DOHH2 (cell line): Measurements from ENCODE around the gene BCAP31.

Source experiments
- H3F3A ChIP-seq: fragments of 200-600 bp; sonication (generic), shearing (Covaris generic); 2 replicates; pipeline ENCODE4 v1.6.0; 2016; ENCODE audit warnings: antibody characterized with exemption, mild to moderate bottlenecking; ENCODE audit not compliant: control insufficient read depth, insufficient read depth
- H3K27ac ChIP-seq: fragments of 200-600 bp; sonication (generic); 2 replicates; pipeline ENCODE4 v1.5.1; 2014; ENCODE audit warnings: low read depth, mild to moderate bottlenecking, low read length, moderate library complexity
- H3K27me3 ChIP-seq: fragments of 200-600 bp; sonication (generic); 2 replicates; pipeline ENCODE4 v1.6.1; 2014; ENCODE audit warnings: mild to moderate bottlenecking, low read length, mixed read lengths; ENCODE audit not compliant: control insufficient read depth
- H3K36me3 ChIP-seq: fragments of 200-600 bp; sonication (generic); 2 replicates; pipeline ENCODE4 v1.6.1; 2014; ENCODE audit warnings: mild to moderate bottlenecking, low read length, moderate library complexity, mixed read lengths; ENCODE audit not compliant: control insufficient read depth
- H3K4me1 ChIP-seq: fragments of 200-600 bp; sonication (generic); 2 replicates; pipeline ENCODE4 v1.6.1; 2014; ENCODE audit warnings: mild to moderate bottlenecking, low read length, mixed read lengths; ENCODE audit not compliant: control insufficient read depth
- H3K4me2 ChIP-seq: fragments of 200-600 bp; sonication (generic); 2 replicates; pipeline ENCODE4 v1.6.0; 2014; ENCODE audit warnings: mild to moderate bottlenecking, low read length, moderate library complexity
- H3K4me3 ChIP-seq: fragments of 200-600 bp; sonication (generic); 2 replicates; pipeline ENCODE4 v1.5.1; 2014; ENCODE audit warnings: mild to moderate bottlenecking, low read length, mixed read lengths
- H3K79me2 ChIP-seq: fragments of 200-600 bp; sonication (generic); 2 replicates; pipeline ENCODE4 v1.6.1; 2014; ENCODE audit warnings: mild to moderate bottlenecking, low read length, mixed read lengths; ENCODE audit not compliant: control insufficient read depth
- H3K9me2 ChIP-seq: fragments of 200-600 bp; sonication (generic); replicated peaks from 2 replicates; pipeline ENCODE4 v1.6.1; 2014; ENCODE audit warnings: mild to moderate bottlenecking, low read length, mixed read lengths; ENCODE audit not compliant: control insufficient read depth
- H3K9me3 ChIP-seq: fragments of 200-600 bp; sonication (generic); 2 replicates; pipeline ENCODE4 v1.6.1; 2014; ENCODE audit warnings: antibody characterized with exemption, low read length, mixed read lengths; ENCODE audit not compliant: control insufficient read depth, insufficient read depth
- H4K20me1 ChIP-seq: fragments of 200-600 bp; sonication (generic); 2 replicates; pipeline ENCODE4 v1.6.0; 2014; ENCODE audit warnings: low read depth, mild to moderate bottlenecking, antibody characterized with exemption, low read length, moderate library complexity; ENCODE audit not compliant: control insufficient read depth, insufficient read depth
- EZH2phosphoT487 ChIP-seq: fragments of 200-600 bp; sonication (generic); IDR thresholded peaks from 2 replicates; pipeline ENCODE4 v1.6.1; 2017; ENCODE audit warnings: borderline replicate concordance, mild to moderate bottlenecking, antibody characterized with exemption, low read length, moderate library complexity, mixed read lengths
- TF ChIP-seq, protein P1 (sequence below): fragments of 200-600 bp; sonication (generic); IDR thresholded peaks from one replicate; pipeline ENCODE4 v1.5.1; 2014; ENCODE audit warnings: antibody characterized with exemption, mild to moderate bottlenecking, low read depth, low read length; ENCODE audit not compliant: poor library complexity, severe bottlenecking

BCAP31 gene

DNA sequence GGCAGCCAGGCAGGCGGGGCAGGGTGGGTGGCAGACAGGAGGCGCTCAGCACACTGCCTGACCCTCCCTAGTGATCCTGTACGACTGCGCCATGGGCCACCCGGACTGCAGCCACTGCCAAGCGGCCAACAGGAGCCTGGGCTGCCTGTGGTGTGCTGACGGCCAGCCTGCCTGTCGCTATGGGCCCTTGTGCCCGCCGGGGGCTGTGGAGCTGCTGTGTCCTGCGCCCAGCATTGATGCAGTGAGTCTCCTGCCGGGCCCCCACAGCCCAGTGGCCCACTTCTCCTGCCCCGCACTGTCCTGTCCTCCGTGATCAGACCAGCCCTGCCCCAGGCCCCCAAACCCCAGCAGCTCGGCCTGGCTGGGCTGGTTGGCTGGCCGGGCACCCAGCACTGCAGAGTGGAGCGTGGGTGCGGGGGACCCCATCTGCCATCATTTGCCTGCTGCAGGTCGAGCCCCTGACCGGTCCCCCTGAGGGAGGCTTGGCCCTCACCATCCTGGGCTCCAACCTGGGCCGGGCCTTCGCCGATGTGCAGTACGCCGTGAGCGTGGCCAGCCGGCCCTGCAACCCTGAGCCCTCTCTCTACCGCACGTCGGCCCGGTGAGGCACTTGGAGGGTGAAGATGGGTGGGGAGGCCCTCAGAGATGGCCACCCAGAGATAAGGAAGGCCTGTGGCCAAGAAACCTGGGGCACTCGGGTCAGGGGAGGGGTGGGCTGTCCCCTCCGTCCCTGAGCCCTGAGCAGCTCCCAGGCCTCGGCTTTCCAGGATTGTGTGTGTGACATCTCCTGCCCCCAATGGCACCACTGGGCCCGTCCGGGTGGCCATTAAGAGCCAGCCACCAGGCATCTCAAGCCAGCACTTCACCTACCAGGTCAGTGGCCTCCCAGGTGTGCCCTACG, 47.5 kb upstream of the BCAP31 start:
- Histone ChIP-seq H4K20me1 (no peaks in the 10 kb centered on the region), H3K4me2 (no peak overlapping the region), H3K36me3 (no peaks in the 10 kb centered on the region), H3K9me3 (no peaks in the 10 kb centered on the region), H3K9me2 (no peaks in the 10 kb centered on the region), H3K27ac (no peak overlapping the region), H3K4me3 (no peak overlapping the region), H3F3A (no peaks in the 10 kb centered on the region), H3K27me3 (no peaks in the 10 kb centered on the region), H3K79me2 (no peaks in the 10 kb centered on the region), H3K4me1 (no peaks in the 10 kb centered on the region)
- TF ChIP-seq, protein P1, sequence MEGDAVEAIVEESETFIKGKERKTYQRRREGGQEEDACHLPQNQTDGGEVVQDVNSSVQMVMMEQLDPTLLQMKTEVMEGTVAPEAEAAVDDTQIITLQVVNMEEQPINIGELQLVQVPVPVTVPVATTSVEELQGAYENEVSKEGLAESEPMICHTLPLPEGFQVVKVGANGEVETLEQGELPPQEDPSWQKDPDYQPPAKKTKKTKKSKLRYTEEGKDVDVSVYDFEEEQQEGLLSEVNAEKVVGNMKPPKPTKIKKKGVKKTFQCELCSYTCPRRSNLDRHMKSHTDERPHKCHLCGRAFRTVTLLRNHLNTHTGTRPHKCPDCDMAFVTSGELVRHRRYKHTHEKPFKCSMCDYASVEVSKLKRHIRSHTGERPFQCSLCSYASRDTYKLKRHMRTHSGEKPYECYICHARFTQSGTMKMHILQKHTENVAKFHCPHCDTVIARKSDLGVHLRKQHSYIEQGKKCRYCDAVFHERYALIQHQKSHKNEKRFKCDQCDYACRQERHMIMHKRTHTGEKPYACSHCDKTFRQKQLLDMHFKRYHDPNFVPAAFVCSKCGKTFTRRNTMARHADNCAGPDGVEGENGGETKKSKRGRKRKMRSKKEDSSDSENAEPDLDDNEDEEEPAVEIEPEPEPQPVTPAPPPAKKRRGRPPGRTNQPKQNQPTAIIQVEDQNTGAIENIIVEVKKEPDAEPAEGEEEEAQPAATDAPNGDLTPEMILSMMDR = no peak

DNA sequence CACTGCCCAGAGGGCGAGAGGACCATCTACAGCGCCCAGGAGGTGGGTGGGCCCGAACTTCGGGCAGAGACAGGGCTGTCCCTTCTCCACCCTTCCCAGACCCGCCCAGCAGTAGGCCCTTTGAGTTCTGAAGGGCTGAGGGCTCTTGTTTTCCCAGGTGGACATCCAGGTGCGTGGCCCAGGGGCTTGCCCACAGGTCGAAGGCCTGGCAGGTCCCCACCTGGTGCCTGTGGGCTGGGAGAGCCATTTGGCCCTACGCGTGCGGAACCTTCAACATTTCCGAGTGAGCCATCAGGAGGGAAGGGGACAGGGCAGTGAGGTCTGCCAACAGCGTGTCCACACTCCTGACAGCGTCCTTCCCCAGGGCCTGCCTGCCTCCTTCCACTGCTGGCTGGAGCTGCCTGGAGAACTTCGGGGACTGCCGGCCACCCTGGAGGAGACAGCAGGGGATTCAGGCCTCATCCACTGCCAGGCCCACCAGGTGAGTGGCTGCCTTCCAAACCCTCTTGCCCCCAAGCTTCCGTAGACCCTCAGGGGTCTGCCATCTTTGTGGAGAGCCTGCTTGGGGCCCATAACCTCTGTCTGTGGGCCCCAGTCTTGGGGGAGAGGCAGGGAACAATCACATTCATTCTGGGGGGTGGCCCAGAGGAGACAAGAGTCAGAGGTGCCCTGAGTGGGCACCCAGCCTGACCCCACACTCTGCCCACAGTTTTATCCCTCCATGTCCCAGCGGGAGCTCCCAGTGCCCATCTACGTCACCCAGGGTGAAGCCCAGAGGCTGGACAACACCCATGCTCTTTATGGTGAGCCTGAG, 46.6 kb upstream of the BCAP31 start:
- Histone ChIP-seq H3K4me3 (no peak overlapping the region), H3K36me3 (no peaks in the 10 kb centered on the region), H4K20me1 (no peaks in the 10 kb centered on the region), H3K27ac (no peak overlapping the region), H3K4me1 (peaks cover 3% of the 10 kb centered on the region; the same call in 1 of the 2 replicates), H3K9me3 (no peaks in the 10 kb centered on the region), H3K4me2 (no peak overlapping the region), H3K27me3 (no peaks in the 10 kb centered on the region), H3K79me2 (no peaks in the 10 kb centered on the region), H3K9me2 (no peaks in the 10 kb centered on the region), H3F3A (no peaks in the 10 kb centered on the region)
- no peak for TF ChIP-seq EZH2phosphoT487
- TF ChIP-seq, protein P1 = no peak

DNA sequence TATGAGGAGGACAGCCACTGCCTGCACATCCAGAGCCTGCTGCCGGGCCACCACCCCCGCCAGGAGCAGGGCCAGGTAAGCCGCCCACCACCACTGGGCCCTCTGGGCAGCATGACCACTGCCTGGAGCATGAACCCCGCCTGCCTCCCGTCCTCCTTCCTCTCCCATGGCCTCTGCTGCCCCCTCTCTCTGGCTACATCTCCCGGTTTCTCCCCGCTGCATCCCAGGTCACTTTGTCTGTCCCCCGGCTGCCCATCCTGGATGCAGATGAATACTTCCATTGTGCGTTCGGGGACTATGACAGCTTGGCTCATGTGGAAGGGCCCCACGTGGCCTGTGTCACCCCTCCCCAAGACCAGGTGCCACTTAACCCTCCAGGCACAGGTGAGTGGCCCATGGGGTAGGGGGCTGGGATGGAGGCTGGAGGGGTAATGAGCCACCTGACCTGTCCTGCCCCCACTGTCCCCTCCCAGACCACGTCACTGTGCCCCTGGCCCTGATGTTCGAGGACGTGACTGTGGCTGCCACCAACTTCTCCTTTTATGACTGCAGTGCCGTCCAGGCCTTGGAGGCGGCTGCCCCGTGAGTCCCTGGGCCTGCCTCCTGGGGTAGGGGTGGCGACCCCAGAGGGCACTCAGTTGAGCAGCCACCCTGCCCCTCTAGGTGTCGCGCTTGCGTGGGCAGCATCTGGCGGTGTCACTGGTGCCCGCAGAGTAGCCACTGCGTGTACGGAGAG, 45.8 kb upstream of the BCAP31 start:
- TF ChIP-seq EZH2phosphoT487 = no peak
- H3K36me3 ChIP-seq = no peaks in the 10 kb centered on the region

More for the DNA sequence above, 45.8 kb upstream of the BCAP31 start:
- Histone ChIP-seq H3K9me2 (no peaks in the 10 kb centered on the region), H3K4me3 (no peak overlapping the region), H3K79me2 (no peaks in the 10 kb centered on the region), H3K4me2 (no peak overlapping the region), H3K9me3 (no peaks in the 10 kb centered on the region), H3K4me1 (peaks cover 3% of the 10 kb centered on the region; the same call in 1 of the 2 replicates), H4K20me1 (no peaks in the 10 kb centered on the region), H3K27me3 (no peaks in the 10 kb centered on the region), H3K27ac (no peak overlapping the region), H3F3A (no peaks in the 10 kb centered on the region)
